GM19372 (cell line): ENCODE data around the gene PCYOX1L.

Experiments
- ATAC-seq: cut with Tn5 transposase; IDR thresholded peaks from one replicate; pipeline ENCODE4 v1.9.1; 2021; ENCODE audit warnings: mild to moderate bottlenecking, low read depth, moderate library complexity; ENCODE audit not compliant: unreplicated experiment

The PCYOX1L gene

DNA sequence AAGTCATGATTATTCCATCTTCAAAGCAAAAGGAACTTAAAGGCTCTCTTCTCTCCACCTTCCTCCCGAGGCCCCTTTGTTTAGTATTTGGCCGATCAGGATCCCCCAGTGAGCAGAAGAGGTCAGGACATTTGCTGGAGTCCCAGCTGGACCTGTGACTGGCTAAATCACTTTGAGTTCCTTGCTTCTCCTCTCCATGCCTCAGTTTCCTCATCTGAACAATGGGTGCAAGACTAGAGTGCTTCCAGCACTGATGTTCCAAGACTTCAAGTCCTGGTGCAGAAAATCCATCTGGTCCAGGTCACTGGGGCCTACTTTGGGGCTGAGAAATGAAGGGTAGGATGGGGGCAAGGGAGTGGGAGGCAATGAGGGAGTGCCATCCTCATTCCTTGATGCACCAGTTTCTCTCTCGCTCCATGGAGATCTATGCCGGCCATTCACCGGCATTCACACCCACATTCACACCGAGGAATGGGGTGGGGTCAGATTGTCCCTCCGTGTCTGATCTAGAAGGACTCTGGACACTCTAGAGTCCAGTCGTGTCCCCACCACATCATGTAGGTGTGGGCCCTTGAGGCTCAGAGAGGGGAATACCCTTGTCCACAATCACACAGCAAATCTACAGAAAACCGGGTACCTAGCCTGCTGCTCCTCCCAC lies 60.0 kb downstream of the PCYOX1L start:
- ATAC-seq = no peak

- ATAC-seq = no peak
Observed at GRCh38 chr5:149418910-149419531, 61.2 kb downstream of the PCYOX1L start.
